ENCODE measurements around the gene ZIC1.

The ZIC1 gene

DNA sequence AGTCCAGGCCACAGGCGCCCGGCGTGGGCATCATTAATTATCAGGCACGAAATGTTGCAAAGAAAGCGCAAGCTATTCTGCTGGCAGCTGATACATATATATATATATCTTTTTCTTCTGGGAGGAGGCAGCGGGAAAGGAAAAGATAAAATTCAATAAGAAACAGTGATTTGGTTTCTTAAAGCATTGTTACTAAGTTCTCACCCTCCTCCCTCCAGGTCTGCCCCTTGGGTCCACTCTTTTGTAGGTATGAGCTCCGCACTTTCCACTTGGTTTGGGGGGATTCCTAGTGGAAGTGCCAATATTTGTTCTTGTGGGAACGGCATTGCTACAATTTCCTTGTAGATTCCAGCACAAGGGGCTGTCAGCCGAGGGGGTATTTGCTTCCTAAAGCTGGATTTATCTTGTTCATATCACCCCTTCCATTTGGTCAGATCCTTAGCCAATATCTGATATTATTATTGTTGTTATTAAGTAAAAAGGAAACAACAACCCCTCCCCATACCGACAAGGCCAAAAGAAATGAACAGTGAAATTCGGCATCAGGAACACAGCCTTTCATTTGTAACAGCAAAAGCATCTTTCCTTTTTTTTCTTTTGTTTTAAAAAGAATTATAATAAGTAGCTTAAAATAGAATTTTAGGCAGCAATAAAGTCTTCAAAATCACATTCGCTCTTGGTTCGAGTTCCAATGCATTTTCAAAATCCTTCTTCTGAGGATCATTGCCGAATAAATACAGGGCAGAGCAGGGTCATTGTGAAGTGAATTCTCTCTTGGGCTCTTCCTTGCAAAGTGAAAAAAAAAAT, 15.6 kb downstream of the ZIC1 start:
- DNase-seq: no peak

DNA sequence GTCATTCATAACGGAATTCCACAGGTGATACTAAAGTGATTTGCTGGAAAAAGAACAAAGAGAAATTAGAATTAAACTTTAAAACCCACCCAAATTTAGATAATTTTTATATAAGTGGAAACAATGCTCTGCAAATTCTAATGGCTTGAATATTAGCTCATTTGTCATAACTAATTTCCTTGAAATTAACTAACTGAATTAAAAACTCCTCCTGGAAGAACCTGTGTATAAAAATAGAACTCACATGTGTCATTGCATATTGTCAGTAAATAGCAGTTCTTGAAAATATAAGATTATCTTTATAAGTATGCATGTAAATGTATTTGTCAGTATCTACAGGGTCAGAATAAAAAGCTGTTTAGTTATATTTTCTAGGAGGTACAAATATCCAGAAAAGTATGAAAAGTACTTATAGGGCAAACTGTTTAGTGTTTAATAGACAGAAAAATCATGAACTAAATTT, 16.3 kb downstream of the ZIC1 start:
- DNase-seq: no peak

DNA sequence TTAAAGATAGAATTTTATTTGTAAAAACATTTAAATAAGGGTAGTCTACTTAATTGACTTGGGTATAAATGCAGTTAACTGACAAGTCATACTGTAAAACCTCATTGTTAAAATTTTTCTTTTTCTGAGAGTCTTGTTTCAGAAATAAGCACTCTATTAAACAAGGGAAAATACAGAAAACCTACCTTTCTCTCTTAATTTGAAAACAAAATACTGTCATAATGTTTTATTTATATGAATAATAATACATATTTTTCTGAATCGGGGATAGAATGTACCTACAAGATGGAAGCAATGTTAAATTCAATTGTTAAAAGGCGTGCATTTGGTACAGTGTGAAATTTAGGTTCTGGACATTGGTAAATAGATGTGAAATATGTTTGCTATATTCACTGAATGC, 17.8 kb downstream of the ZIC1 start:
- no peak for DNase-seq

GRCh38 chr3:147427746-147428145, 18.6 kb downstream of the ZIC1 start:
- DNase-seq: no peak

GRCh38 chr3:147428326-147428725, 19.2 kb downstream of the ZIC1 start:
- DNase-seq: no peak

- no peak for DNase-seq
Measured at GRCh38 chr3:147428754-147429153, 19.6 kb downstream of the ZIC1 start.

DNA sequence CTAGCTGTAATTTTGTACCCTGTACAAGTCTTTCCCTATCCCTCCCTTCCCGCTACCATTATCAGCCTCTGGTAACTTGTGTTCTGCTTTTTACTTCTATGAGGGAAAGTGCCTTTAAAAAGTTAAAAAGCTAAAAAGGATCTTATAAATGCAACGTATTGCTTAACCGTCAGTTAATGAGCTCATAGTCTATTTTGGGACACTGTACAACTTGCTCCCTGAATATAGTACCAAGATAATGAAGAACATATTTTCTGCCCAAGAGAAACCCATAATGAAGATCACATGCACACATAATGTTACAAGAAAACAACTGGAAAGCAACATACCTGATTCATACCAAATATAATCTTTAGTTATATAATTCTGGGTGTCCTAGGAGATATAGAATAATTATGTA, 22.6 kb downstream of the ZIC1 start:
- no peak for DNase-seq

- no peak for DNase-seq
Measured at GRCh38 chr3:147447224-147447623, 38.1 kb downstream of the ZIC1 start.

GRCh38 chr3:147449669-147450068, 40.5 kb downstream of the ZIC1 start:
- DNase-seq: peak; percentile 3

GRCh38 chr3:147458995-147459704, 50.0 kb downstream of the ZIC1 start:
- DNase-seq: no peak

GRCh38 chr3:147462856-147463255, 53.7 kb downstream of the ZIC1 start:
- DNase-seq: no peak
